Middle frontal gyrus (tissue), 1 donor: ENCODE data around the gene GABBR2.

Experiments used
- DNase-seq: peaks from one replicate; pipeline ENCODE4 v3.0.0-alpha.2; 2015; ENCODE audit warnings: low spot score; ENCODE audit errors: extremely low spot score

Gene GABBR2

DNA sequence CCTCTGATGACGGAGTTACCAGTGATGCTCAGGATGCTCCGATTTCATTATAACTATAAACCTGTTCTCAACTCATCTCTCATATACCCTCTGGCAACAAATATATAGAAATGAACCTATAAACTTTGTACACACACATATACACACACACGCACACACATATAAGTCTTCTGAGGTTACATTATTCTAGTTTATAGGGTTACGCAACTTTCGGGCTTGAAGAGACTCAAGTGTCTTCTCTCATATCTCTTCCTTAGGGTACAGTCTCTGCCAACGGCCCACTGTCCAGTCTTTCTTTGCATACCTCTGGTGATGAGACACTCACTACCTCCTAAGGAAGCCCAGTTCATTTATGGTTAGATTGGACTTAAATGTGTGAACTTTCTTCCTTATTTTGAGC, 383.9 kb downstream of the GABBR2 start:
- DNase-seq: no peak

DNA sequence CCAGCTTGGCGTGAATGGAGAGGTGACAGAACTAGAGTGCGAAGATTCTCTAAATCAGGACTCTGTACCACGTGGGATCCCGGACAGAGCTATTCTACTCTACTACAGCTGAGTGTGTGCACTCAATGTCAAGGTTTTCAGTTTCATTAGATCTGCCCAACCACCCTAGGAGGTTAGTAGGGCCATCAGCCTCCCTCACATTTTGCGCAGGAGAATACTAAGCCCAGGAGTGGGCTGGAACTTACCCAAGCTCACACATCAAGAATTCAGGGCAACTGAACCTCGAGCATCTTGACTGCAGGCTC, 385.0 kb downstream of the GABBR2 start:
- no peak for DNase-seq

DNA sequence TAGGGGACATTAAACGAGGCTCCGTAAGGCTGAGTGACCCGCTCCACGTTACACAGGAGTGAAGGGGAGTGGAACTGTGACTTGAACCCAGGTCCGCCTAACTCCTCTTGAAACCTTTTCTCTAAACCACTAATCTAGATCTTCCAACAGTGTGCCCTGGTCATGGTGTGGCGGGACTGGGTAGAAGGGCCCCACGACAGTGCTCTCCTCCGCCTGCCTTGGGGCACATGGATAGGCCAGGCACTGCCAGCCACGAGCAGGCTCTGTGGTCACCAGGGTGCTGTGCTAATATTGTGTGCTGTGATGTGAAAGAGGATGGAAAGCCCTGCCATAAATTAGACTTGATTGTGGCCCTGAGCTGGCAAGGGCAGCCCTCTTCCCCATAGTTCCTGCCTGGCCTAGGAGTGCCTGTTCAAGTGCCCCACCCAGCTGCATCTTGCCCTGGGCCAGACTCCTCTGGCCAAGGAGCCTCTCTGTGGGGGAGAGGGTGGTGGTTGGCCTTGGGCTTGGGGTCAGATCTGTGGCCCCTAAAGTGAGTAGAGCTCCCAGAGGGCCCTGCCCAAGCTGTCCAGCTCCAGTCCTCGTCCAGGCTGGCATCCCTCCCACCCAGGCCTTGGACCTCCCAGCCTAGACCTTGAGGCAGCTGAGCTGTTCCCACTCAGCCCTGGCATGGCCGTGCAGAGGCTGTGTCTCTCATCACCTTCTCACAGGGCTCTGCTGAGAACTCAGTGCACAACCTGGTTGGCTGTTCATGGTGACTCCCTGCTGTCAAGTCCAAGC, 385.5 kb downstream of the GABBR2 start:
- DNase-seq: no peak

DNA sequence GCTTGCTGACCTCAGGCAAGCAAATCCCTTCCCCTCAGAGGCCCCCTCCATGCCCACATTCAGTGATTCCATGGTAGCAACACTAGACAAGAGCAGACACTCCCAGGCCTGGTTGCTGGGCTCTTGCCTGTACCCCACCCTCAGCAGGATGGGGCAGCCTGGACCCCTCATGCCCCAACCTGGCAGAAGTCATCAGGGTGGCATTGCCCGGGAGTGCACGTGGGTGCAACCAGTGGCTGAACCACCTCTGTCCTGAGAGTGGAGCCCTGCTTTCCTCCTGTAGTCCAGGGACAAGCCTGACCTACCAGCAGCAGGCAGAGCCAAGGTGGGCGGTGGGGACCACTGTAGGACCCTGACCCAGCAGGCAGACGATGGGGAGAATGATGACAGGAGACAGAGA, 387.5 kb downstream of the GABBR2 start:
- no peak for DNase-seq

DNA sequence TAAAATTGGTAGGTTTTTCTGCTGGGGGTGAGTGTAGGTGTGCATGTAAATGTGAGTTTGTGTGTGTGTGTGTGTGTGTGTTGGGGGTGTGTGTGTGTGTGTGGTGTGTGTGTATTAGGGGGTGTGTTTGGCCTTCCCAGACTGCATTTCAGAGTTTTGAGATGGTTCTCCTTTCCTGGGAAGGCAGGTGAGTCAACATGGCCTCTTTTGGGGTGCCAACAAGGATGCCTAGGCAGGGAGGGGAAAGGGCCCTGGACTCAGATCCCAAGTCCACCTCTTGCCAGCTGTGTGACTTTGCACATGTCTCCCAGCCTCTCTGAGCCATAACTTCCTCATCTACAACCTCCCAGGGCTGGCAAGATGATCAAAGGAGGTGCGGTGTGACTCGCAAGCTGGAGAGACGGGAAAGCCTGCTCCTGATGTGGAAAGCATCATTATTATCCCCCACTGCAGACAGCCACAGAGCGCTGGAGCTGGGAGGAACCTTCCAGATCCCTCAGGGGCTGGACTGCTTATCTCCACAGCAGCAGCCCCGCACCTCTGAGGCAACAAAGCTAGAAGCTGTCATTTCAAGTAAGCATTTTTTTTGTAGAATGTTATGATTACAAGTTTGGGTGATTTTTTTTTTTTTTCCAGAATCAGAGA, 389.8 kb downstream of the GABBR2 start:
- no peak for DNase-seq

DNA sequence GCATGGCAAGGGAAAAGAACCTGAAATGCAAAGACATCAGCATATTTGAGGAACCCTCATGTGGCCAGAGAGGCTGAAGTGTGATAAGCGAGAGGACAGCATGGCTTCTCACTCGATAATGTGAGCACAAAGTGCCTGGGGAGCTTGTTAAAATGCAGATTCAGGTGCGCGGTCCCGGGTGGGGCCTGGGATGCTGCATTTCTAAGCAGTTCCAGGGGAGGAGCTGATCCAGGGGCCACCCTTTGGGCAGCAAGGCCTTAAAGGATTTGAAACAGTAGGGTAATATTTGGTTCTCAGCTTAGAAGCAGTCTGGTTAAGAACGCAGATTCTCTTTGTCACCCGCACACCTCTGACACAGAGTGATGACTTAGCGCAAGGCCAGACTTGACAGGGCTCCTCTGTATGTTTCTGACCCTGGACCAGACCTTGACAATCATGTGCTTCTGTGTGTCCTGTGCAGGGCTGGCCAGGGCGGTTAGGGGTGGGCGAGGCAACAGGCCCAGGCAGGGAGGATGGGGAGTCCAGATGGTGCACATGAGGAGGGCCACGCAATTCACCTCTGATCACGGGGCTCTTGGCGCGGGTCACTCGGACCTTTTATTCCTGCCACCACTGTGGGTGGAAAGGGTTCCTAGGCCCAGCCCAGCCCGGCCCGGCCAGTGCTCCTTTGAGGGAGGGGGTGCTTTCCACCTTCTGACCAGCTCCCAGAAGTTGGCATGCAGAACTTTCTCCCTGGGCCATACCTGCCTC, 390.5 kb downstream of the GABBR2 start:
- DNase-seq: no peak

DNA sequence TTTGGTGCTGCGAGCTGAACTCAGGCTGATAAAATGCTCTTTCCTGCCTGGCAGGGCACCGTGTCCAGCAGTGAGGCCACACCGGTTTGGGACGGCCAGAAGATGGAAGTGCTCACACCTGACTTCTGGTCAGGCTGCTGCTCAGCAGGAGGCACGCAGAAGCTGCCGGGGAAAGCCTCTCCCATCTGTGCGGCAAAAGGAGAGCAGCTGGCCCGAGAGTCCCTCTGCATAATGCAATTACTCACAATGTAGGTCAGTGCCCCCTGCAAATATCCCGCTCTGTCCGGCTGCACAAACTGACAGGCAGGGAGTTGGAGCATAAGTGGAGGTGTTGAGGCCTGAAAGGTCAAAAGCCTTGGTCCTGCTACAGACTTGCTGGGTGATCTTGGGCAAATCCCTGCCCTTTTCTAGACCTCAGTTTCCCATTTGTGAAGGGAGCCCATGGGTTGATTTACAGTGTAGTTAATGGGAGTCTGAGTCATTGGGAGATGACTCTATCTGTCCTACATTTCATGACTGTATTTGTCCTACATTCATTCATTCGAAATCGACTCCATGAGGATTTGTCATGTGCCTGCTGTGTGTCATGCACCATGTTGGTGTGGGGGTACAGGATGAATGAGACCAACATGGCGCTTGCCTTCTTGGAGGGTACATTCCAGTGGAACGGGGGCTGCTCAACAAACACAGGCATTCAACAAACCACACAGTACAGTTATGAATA, 391.4 kb downstream of the GABBR2 start:
- no peak for DNase-seq

DNA sequence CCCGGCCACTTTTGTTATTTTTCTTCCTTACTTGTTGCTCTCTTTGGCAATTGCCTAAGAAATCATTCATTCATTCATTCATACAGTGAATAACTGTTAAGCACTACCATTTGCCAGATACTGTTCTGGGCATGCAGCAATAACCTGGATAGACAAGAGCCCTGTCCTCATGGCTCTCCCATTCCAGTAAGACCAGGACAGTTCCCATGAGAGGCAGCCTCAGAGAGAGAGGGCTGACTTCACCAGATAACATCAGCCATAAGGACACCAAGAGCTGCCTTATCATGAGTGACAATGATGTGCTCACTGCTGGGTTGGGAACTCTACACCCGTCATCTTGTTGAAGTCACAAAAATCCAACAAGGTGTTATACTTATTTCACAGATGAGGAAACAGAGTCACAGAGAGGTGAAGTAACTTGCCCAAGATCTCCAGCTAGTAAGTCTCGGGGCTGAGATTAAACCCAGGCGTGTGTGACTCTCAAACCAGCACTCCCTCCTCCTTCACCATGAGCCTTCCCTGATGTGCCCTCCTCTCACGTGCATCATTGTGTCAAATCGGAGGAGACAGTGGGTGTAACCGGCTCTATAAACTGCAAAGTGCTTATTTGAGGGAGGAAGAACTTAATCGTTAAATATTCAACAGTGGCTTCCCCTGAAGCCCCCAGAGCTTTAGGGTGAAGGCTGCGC, 392.1 kb downstream of the GABBR2 start:
- no peak for DNase-seq

DNA sequence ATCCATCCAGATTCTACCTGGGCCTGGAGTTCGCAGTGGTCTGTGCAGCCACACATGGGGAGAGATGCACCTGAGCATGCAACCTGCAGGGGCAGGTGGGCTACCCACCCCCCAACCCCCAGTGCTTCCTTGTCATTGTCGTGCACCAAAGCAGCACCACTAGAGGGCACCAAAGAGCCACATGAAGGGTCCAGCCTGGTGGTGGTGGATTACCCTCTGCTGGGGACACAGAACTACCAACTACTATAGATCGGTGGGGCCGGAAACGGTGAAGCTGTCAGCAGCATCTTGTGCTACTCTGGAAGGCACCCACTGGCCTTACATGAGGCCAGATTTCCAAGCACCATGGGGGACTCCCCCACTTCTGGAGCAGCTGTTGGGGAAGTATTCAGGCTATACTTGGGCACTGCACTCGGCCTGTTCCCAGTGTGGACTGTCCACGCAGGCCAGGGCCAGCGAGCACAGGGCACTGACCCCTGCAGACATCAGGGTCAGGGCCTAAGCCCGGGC, 393.1 kb downstream of the GABBR2 start:
- DNase-seq: peak; percentile 35

DNA sequence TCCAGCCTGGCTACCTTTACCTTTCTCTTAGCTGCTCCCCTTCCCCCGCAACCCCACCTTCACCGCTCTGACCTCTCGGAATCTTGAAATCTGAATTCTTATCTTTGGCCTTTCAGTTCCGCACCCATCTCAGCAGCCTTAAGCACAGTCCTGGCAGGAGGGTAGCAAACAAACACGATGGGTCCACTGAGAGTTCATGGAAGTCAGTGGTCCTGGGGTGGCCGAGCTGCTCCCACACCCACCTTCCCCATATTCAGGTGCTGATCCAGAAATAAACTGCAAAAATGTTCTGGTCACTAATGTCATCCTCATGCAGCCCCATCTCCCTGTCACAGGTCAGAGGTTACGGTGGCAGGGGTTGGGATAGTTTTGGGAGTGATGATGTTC, 393.7 kb downstream of the GABBR2 start:
- DNase-seq: no peak

DNA sequence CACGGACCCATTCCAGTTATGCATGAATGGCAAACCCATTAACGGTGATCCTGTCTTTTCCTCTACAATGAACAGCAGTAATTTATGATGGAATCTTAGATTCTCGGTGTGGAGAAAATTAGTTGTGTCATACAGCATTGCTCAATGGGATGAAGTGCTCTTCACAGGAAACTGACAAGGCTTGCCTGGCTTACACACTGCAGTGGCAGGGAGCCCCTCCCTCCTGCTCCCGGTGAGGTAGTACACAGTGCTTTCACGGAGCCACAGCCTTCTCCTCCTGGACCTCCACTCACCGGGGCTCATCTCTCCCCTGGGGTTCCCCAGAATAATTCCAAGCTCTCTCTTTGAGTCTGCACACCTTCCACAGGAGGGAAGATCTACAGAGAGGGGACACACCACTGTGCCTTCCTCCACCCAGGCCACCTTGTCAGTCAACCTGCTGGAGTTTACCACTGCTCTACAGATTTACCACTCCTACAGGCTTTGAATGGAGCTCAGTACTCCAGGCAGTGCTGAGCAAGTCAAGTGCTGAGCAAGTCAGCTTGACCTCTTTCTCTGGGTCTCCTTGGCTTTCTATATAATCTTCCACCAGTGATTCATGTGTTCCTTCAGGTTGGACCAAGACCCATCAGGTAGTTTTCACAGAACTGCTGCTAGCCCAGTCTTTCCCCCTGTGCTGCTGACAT, 394.2 kb downstream of the GABBR2 start:
- no peak for DNase-seq

DNA sequence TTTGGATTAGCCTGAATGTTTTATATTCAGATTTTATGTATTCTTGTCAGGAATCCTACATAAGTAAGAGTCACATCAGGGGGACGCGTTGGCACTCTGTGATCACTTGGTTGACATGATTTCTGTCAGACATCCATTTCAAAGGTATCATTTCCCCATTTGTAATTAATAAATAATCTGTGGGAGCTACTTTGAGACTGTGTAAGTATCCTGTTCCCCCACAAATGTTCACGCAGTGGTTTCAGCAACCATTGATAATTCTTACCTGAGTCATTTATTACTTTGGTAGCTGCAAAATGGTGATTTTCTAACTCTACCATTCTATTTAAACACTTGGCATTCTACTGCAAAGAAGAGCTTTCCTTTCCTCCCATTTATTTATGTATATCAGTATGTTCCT, 396.4 kb downstream of the GABBR2 start:
- DNase-seq: no peak

DNA sequence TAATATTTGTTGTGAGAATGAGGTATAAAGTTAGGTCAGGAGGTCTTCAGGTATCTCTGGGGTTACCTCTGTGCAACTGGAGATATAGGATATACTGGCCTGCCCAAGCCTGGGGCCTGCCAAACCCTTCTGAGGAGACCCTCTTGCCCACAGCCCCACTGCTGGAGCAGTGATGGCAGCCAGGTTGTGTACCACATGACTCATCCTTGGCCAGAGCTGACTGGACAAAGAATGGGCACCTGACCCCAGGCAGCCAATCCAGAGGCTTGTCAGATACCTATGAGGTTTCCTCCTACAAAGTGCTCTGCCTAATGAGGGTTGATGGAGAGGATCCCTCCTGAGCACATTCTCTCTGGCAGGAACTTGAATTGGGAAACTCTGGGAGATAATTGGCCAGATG, 397.2 kb downstream of the GABBR2 start:
- DNase-seq: no peak

DNA sequence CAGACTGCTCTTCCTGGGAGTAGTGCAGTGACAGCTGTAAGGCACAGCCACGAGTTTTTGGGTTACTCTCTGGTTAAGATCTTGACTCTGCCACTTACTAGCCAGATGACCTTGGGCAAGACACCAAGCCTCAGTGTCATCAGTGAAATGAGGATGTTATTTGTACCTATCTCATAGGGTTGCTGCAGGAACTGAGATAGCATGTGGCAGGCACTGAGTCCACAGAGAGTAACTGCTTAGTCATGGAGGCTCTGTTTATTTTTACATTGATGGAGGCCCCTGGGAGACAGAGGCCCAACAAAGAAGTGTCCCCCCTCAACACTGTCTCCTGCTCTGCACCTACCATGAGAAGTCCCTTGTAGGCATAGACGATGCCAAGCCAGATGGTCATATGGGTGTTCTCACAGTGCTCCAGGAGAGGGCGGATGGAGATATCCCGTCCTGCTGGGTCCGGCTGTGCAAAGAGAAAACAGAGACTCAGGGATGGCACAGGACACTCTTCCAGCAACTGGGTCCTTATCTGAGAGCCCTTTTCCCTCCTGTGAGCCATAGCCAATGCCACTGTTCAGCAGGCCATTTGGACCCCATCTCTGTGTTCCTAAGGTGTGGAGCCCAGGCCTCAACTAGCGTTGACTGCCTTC, 397.9 kb downstream of the GABBR2 start:
- DNase-seq: no peak

DNA sequence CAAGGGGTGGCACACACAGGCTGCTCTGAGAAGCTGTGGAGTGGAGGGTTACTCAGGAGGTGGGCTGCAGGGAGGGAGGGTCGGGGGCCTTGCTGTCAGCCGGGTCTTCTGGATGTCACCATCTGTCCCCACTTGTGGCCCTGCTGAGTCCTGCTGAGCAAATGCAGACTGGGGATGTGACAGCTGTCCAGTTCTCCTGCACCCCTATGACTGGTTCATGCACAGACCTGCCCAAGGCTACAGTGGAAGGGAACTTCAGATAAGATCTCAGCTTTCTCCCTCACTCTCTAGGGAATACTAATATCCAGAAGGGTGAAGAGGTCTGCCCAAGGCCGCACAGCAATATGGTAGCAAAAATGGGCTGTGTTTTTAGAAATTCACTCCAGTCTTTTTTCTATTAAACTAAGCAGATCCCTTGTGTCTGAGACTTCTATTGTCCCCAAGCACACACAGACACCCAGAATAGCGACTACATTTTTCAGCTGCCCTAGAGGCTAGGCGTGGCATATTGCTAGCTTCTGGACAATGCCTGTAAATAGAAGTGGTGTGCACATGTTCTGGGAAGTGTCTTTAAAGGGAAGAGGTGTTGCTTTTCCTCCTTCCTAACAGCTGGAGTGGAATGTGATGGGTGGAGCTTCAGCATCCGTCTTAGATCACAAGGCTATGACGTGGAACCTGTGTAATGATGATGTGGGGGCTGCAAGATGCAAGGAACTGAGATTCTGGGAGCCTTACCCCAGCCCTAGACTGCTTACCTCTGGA, 402.2 kb downstream of the GABBR2 start:
- DNase-seq: no peak

DNA sequence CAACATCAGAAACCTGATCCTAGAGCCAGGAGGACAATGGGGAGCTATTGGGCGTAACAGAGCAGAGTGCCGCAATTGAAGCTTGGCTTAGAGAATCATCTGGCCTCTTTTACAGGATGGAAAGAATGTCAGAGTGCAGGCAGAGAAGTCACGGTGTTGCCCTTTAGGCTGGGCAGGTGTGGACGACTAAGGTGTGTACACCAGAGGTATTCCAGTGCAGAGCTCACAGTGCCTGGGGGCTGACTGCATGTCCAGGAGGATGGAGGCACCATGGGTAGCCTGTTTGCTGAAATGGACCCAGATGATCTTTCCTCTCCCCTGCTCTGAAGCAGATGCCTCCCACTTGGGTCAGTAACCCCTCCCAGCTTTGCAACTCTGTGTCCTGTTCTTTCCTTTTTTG, 404.4 kb downstream of the GABBR2 start:
- no peak for DNase-seq

DNA sequence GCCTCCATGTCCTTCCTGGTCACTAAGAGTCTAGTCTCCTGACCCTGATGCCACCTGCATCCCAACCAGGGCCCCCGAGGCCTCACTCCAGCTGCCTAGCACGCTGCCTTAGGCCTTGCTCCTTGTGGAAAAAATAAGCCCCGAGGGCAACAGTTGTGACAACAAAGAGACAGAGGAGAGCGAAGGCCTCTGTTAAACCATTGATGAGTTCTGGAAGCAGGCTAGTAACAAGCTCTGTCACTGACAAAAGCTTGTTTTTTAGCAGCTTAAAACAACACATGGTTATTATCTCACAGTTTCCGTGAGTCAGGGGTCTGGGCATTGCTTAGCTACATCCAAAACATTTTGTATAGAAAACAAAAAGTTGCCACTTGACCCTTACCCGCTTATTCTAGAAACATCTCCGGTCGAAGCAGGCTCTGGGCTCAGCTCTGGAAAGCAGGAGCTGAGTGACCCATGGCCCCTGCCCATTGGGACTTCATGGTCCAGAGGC, 405.1 kb downstream of the GABBR2 start:
- DNase-seq: no peak

DNA sequence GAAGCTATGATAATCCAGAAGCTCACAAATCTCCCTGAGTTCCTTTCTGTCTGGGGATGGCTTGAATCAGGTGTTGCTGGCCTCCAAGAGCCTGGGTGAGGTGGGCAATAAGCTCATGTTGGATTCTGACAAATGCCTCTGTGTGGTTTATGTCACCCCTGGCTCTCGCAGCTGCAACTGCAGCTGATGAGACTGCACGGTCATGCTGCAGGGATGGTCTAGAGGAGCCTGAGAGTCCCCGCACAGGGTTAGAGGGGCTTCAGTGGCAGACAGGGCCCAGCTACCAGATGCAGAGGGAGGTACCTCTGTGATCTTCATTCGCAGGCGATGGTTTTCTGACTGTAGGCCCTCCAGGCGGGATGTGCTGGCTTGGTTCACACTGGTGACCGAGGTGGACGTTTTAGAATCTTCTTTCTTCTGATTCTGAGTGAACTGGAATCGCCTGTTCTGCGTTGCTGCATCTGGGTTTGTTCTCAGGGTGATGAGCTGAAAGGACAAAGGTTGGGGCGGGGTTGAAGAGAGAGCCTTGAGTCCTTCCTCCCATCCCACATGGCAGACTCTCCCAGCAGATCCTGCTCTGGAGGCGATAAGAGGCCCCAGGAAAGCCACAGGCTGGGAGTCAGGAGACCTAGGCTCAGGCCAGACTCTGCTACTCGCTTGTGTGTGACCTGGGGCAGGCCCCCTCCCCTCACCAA, 405.6 kb downstream of the GABBR2 start:
- DNase-seq: no peak

DNA sequence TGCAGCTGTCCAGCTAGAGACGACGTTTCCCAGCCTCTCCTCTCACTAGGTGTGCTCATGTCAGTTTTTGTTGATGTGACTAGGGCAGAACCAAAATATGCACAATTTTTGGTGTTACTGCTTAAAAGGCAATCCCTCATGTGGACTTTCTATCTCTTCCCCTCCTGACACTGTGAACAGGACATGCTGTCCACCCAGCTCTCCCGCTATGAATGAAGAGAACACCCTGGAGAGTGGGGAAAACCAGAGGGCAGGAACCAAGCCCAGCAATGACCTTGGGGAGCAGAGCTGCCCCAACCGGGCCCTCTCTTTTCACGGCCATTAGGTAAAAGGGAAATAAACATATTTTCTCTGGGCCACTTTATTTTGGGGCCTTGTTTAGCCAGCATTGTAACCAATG, 406.6 kb downstream of the GABBR2 start:
- no peak for DNase-seq
